Activated CD8-positive, alpha-beta T cell treated with anti-CD3 and anti-CD28 coated beads for 36 hours (primary cell): ENCODE data around the gene HAUS5. TPM values are rescaled to one million over a fixed set of nuclear protein-coding genes. Genes with fewer than 3 reads are reported as not detected.
"Not testable (repeated sequence)": the region's sequence is repeated elsewhere in the genome, so short reads cannot be mapped to it uniquely, and the experiment has no call there.

Experiments
- ATAC-seq: fragments of 200-7000 bp; cut with Tn5 transposase; one replicate; pipeline ENCODE4 v1.10.0; 2021; ENCODE audit warnings: mild to moderate bottlenecking, moderate library complexity
- CTCF ChIA-PET: fragments of 350-600 bp; sonication (Branson Sonifier 250); formaldehyde crosslinking; loops from one replicate; lab custom pipeline; 2021; ENCODE audit warnings: antibody characterized with exemption; lab: Charles Lee
- POLR2A ChIA-PET: fragments of 350-600 bp; sonication (Branson Sonifier 250); formaldehyde crosslinking; loops from one replicate; lab custom pipeline; 2021; ENCODE audit warnings: antibody characterized with exemption; lab: Charles Lee
- DNase-seq: peaks from one replicate; pipeline ENCODE4 v3.0.0-alpha.2; 2020
- H3K27ac Mint-ChIP-seq: one replicate; pipeline ENCODE4 v1.8.0; 2021; ENCODE audit warnings: mild to moderate bottlenecking, mixed read lengths
- H3K27me3 Mint-ChIP-seq: one replicate; pipeline ENCODE4 v1.8.0; 2021; ENCODE audit warnings: mixed read lengths
- H3K36me3 Mint-ChIP-seq: one replicate; pipeline ENCODE4 v1.8.0; 2021; ENCODE audit warnings: low read depth, mixed read lengths
- H3K4me1 Mint-ChIP-seq: one replicate; pipeline ENCODE4 v1.8.0; 2021; ENCODE audit warnings: low read depth, mixed read lengths
- H3K4me3 Mint-ChIP-seq: one replicate; pipeline ENCODE4 v1.8.0; 2021; ENCODE audit warnings: mild to moderate bottlenecking, moderate library complexity, mixed read lengths
- H3K9me3 Mint-ChIP-seq: one replicate; pipeline ENCODE4 v1.8.0; 2021; ENCODE audit warnings: mixed read lengths
- CTCF ChIP-seq: fragments of 200-600 bp; IDR thresholded peaks from one replicate; pipeline ENCODE4 v1.8.0; 2022; ENCODE audit warnings: antibody characterized with exemption, mild to moderate bottlenecking
- intact Hi-C: fragments of 100-400 bp; cut with micrococcal nuclease; formaldehyde crosslinking; loops from one replicate; pipeline ENCODE4 v1.10.0; 2022
- total RNA-seq, 2 experiments: library from RNA; stranded (reverse); gene quantifications; one replicate each; pipeline ENCODE4 v1.2.3, GENCODE V29; 2021

HAUS5 gene
- total RNA-seq, 2 experiments from 2014 or later, result 38.3 to 40.0 TPM

DNA sequence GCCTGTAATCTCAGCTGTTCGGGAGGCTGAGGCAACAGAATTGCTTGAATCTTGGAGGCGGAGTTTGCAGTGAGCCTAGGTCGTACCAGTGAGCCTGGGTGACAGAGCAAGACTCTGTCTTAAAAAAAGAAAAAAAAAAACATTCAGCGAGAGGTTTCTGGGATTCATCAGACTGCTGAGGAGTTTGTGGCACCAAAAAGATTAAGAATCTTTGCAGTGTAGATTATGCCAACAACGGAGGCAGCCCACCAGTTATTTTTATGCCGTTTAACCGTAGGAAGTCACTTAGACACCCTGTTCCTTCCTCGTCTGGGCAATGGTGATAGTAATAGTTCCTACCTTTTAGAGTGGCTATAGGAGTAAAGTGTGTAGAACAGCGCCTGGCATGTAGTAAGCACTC, 38.0 kb downstream of the HAUS5 start:
- Mint-ChIP-seq H3K27me3 (no peaks in the 10 kb centered on the region), H3K27ac (no peak overlapping the region), H3K9me3 (no peaks in the 10 kb centered on the region), H3K4me1 (peaks cover 29% of the 10 kb centered on the region), H3K36me3 (peaks cover 37% of the 10 kb centered on the region), H3K4me3 (no peak overlapping the region)
- TF ChIP-seq CTCF, result no peak
- POLR2A ChIA-PET, result no interaction called here
- no peak for ATAC-seq
- intact Hi-C loops, result no loop called here
- no peak for DNase-seq
- CTCF ChIA-PET, result no interaction called here

GRCh38 chr19:35654828-35655227, 42.3 kb downstream of the HAUS5 start:
- H3K9me3 Mint-ChIP-seq, H3K27ac Mint-ChIP-seq, intact Hi-C loops, DNase-seq, H3K27me3 Mint-ChIP-seq, ATAC-seq, H3K4me3 Mint-ChIP-seq, POLR2A ChIA-PET: not testable (repeated sequence)
- CTCF ChIA-PET, result interaction anchor here (1.6 kb wide), 1 partner anchor 165 kb away, joined by 5 read pairs; no protein-coding TSS in a partner anchor
- Mint-ChIP-seq H3K36me3 (peaks cover 52% of the 10 kb centered on the region), H3K4me1 (peaks cover 22% of the 10 kb centered on the region)

DNA sequence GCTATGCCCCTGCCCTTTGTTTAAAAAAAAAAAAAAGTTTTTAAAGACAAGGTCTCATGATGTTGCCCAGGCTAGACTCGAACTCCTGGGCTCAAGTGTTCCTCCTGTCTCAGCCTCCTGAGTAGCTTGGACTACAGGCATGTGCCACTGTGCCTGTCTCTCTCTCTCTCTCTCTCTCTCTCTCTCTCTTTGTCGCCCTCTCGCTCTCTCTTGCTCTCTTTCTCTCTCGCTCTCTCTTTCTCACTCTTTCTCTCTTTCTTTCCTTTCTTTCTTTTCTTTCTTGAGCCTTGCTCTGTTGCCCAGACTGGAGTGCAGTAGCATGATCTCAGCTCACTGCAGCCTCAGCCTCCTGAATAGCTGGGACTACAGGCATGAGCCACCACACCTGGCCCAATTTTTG, 43.1 kb downstream of the HAUS5 start:
- no peaks in the 10 kb centered on the region for H3K27me3 Mint-ChIP-seq
- no peak overlapping the region for H3K27ac Mint-ChIP-seq
- H3K36me3 Mint-ChIP-seq, result peaks cover 50% of the 10 kb centered on the region
- no peak for ATAC-seq
- H3K9me3 Mint-ChIP-seq, result no peaks in the 10 kb centered on the region
- ChIA-PET CTCF (no interaction called here), POLR2A (no interaction called here)
- H3K4me1 Mint-ChIP-seq, result peaks cover 16% of the 10 kb centered on the region
- no peak for TF ChIP-seq CTCF
- DNase-seq, result no peak
- intact Hi-C loops, result no loop called here
- H3K4me3 Mint-ChIP-seq, result no peak overlapping the region

DNA sequence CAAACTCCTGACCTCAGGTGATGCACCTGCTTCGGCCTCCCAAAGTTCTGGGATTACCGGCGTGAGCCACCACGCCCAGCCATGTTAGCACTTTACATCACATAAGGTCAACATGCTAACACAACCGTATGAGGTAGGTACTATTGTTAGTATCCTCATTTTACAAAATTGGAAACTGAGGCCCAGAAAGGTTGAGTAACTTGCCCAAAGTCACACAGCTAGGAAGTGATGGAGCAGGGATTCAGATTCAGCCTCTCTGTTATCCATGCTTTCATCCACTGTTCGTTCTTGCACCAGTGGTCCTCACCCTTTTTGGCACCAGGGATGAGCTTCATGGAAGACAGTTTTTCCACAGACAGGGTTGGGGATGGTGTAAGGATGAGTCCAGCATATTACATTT, 44.2 kb downstream of the HAUS5 start:
- no peak for TF ChIP-seq CTCF
- peaks cover 46% of the 10 kb centered on the region for H3K36me3 Mint-ChIP-seq
- H3K27ac Mint-ChIP-seq, result no peak overlapping the region
- peaks cover 8% of the 10 kb centered on the region for H3K4me1 Mint-ChIP-seq
- intact Hi-C loops, result no loop called here
- ChIA-PET CTCF (interaction anchor here (2.6 kb wide), 1 partner anchor 8 kb away, joined by 10 read pairs; the partner anchor contains the start of gene COX6B1), POLR2A (interaction anchor here (1.2 kb wide), 1 partner anchor 8 kb away, joined by 3 read pairs; the partner anchor contains the start of gene COX6B1)
- no peak overlapping the region for H3K4me3 Mint-ChIP-seq
- ATAC-seq, result no peak
- no peak for DNase-seq
- H3K9me3 Mint-ChIP-seq, result no peaks in the 10 kb centered on the region
- no peaks in the 10 kb centered on the region for H3K27me3 Mint-ChIP-seq

GRCh38 chr19:35657904-35658700, 45.6 kb downstream of the HAUS5 start:
- Mint-ChIP-seq H3K4me3 (no peak overlapping the region), H3K9me3 (no peaks in the 10 kb centered on the region), H3K27ac (no peak overlapping the region), H3K4me1 (peaks cover 4% of the 10 kb centered on the region), H3K27me3 (no peaks in the 10 kb centered on the region), H3K36me3 (peaks cover 44% of the 10 kb centered on the region)
- no peak for TF ChIP-seq CTCF
- CTCF ChIA-PET, result interaction anchor here (1.8 to 2.6 kb wide), 2 partner anchors 10 to 110 kb away, joined by 5 to 10 read pairs; partner anchors contain the start of gene COX6B1
- POLR2A ChIA-PET, result interaction anchor here (1.2 kb wide), 1 partner anchor 10 kb away, joined by 3 read pairs; the partner anchor contains the start of gene COX6B1
- peak; percentile 61 for ATAC-seq
- intact Hi-C loops, result no loop called here
- DNase-seq, result no peak
